K562 (cell line): ENCODE measurements around the gene TULP1. TPM values are rescaled to one million over a fixed set of nuclear protein-coding genes. Genes with fewer than 3 reads are reported as not detected.

Experiments used
- ATAC-seq: fragments of 200-7000 bp; cut with Tn5 transposase; 3 replicates; pipeline ENCODE4 v1.9.1; 2020; ENCODE audit warnings: moderate library complexity
- BruUV-seq: library from RNA; stranded (reverse); fragments of 400-500 nt; replicated peaks from 2 replicates; lab custom pipeline; 2021; lab: Mats Ljungman, UMichigan
- CTCF ChIA-PET: fragments of 300-600 bp; formaldehyde crosslinking; extraction: SDS; loops from one replicate; lab custom pipeline; 2021; ENCODE audit warnings: low intra/inter-chr PET ratio; lab: Yijun Ruan, JAX
- POLR2A ChIA-PET: fragments of 300-600, 350-650 bp; sonication (Branson Sonifier 250); formaldehyde crosslinking; extraction: SDS; loops from one replicate; lab custom pipeline; 2021; ENCODE audit warnings: antibody characterized with exemption, inconsistent platforms; lab: Yijun Ruan, JAX
- DNase-seq, 4 experiments: peaks; one replicate each; pipeline versions ENCODE4 v3.0.0 to v3.0.0-alpha.2; 2011 to 2018; ENCODE audit warnings: low spot score in 3 of 4, mixed read lengths in 3 of 4; ENCODE audit errors: extremely low read depth in 1 of 4
- FAIRE-seq: peaks from 2 replicates; lab custom pipeline; 2011; peaks lifted over from hg19 to GRCh38; lab: Jason Lieb, UNC
- H2AFZ ChIP-seq: 2 replicates; pipeline ENCODE4 v1.6.0; 2011; ENCODE audit warnings: low read depth, low read length, control low read depth, inconsistent platforms
- H3K27ac ChIP-seq: fragments of 200-600 bp; 3 replicates; pipeline ENCODE4 v1.8.0; 2011; ENCODE audit warnings: low read depth, mild to moderate bottlenecking, control low read depth, inconsistent platforms, low read length, moderate library complexity, mixed read lengths; ENCODE audit errors: extremely low read depth
- H3K27me3 ChIP-seq, 2 experiments: fragments of 300-600 bp in 1 of 2; 2 replicates in 1 of 2; 3 replicates in 1 of 2; pipeline versions ENCODE4 v1.6.0 to v1.8.0; 2011; ENCODE audit warnings: inconsistent platforms in 2 of 2, low read length in 2 of 2, mild to moderate bottlenecking in 1 of 2, mixed read lengths in 1 of 2, moderate library complexity in 1 of 2; ENCODE audit not compliant: control insufficient read depth in 2 of 2, insufficient read depth in 2 of 2
- H3K36me3 ChIP-seq: fragments of 300-600 bp; 3 replicates; pipeline ENCODE4 v1.8.0; 2011; ENCODE audit warnings: mild to moderate bottlenecking, low read length, inconsistent platforms; ENCODE audit not compliant: control insufficient read depth, insufficient read depth
- H3K4me1 ChIP-seq, 2 experiments: fragments of 200-600 bp in 1 of 2; replicated peaks in 1 of 2; 2 replicates in 1 of 2; 3 replicates in 1 of 2; pipeline versions ENCODE4 v1.5.1 to v1.8.0; 2011; ENCODE audit warnings: inconsistent platforms in 2 of 2, low read length in 2 of 2, mild to moderate bottlenecking in 1 of 2, mixed read lengths in 1 of 2, moderate library complexity in 1 of 2; ENCODE audit not compliant: control insufficient read depth in 2 of 2, insufficient read depth in 2 of 2
- H3K4me2 ChIP-seq: 2 replicates; pipeline ENCODE4 v1.6.1; 2011; ENCODE audit warnings: low read length, control low read depth, inconsistent platforms, mixed read lengths; ENCODE audit not compliant: insufficient read depth
- H3K4me3 ChIP-seq: fragments of 200-600 bp; sonication (generic), shearing (Covaris generic); 2 replicates; pipeline ENCODE4 v1.5.1; 2016; ENCODE audit warnings: control low read depth, inconsistent platforms
- H3K79me2 ChIP-seq: fragments of 200-600 bp; 3 replicates; pipeline ENCODE4 v1.8.0; 2011; ENCODE audit warnings: low read length, inconsistent platforms; ENCODE audit not compliant: control insufficient read depth, insufficient read depth
- H3K9ac ChIP-seq, 2 experiments: 2 replicates each; pipeline versions ENCODE4 v1.6.0 to v1.6.1; 2011; ENCODE audit warnings: low read depth in 2 of 2, low read length in 2 of 2, control low read depth in 1 of 2, inconsistent platforms in 1 of 2, mild to moderate bottlenecking in 1 of 2, mixed read lengths in 1 of 2; ENCODE audit not compliant: insufficient read depth in 1 of 2
- H3K9me1 ChIP-seq: one replicate; pipeline ENCODE4 v1.6.0; 2011; ENCODE audit warnings: inconsistent platforms, mild to moderate bottlenecking, low read length, moderate library complexity; ENCODE audit not compliant: control insufficient read depth, insufficient read depth
- H3K9me3 ChIP-seq: replicated peaks from 2 replicates; pipeline ENCODE4 v1.5.1; 2011; ENCODE audit warnings: low read depth, low read length, inconsistent platforms; ENCODE audit not compliant: control insufficient read depth, insufficient read depth
- H4K20me1 ChIP-seq: replicated peaks from 2 replicates; pipeline ENCODE4 v1.6.1; 2011; ENCODE audit warnings: low read length, inconsistent platforms, mixed read lengths; ENCODE audit not compliant: control insufficient read depth, insufficient read depth
- MCM3 ChIP-seq: fragments of 450-650 bp; IDR thresholded peaks from 2 replicates; pipeline ENCODE4 v1.6.1; 2016
- SIN3B ChIP-seq: fragments of 450-650 bp; IDR thresholded peaks from 2 replicates; pipeline ENCODE4 v1.6.1; 2017; ENCODE audit warnings: low read depth, mild to moderate bottlenecking, moderate library complexity
- ZNF589 ChIP-seq: fragments of 200-800 bp; sonication (Bioruptor generic); IDR thresholded peaks from 2 replicates; pipeline ENCODE4 v1.6.1; 2016; ENCODE audit warnings: low read depth, missing genetic modification characterization, missing compliant biosample characterization
- WGBS: fragments of 100-300 bp; shearing (Covaris generic); methylation state at CpG from one replicate; pipeline ENCODE4 v1.1.6; 2016; ENCODE audit warnings: low coverage, mixed read lengths; ENCODE audit not compliant: insufficient coverage; ENCODE audit errors: missing lambda C conversion rate; 5-methylcytosine and 5-hydroxymethylcytosine counted together
- in situ Hi-C: fragments of 300-500 bp; cut with MboI; formaldehyde crosslinking; loops from 4 replicates; pipeline ENCODE4 v1.15.0; 2018; ENCODE audit warnings: inconsistent platforms, mixed read lengths
- intact Hi-C: fragments of 100-400 bp; cut with micrococcal nuclease; formaldehyde crosslinking; loops from 2 replicates; pipeline ENCODE4 v1.14.2; 2022
- polyA plus RNA-seq, 8 experiments: library from polyadenylated mRNA; depleted of rRNA in 4 of 8; stranded (reverse) in 5 of 8; unstranded in 3 of 8; fragments of >200 nt; fragmentation: Nextera tagmentation in 2 of 8; fragmentation: Illumina TruSeq in 1 of 8; extraction: Ambion mirVana in 2 of 8; extraction: Trizol in 1 of 8; gene quantifications; 2 replicates each; pipeline versions ENCODE4 v1.2.1 to v1.2.3, GENCODE V29; 2011 to 2014; ENCODE audit warnings: inconsistent platforms in 1 of 8, missing spikeins in 1 of 8
- total RNA-seq, 7 experiments: library from RNA; depleted of rRNA in 6 of 7; stranded (reverse); fragments of >200 nt in 6 of 7; fragmentation: Illumina TruSeq in 2 of 7; extraction: Trizol in 2 of 7; gene quantifications; 2 replicates each; pipeline versions ENCODE4 v1.2.1 to v1.2.3, GENCODE V29; 2011 to 2021; ENCODE audit warnings: low replicate concordance in 1 of 7
- TF ChIP-seq, protein P1 (sequence below), 2 experiments: IDR thresholded peaks; 2 replicates each; pipeline ENCODE4 v1.6.1; 2012; ENCODE audit warnings: improper control_type of control experiment in 2 of 2, low read depth in 2 of 2, low read length in 2 of 2, borderline replicate concordance in 1 of 2
- TF ChIP-seq, protein P2 (sequence below): fragments of 450-650 bp; IDR thresholded peaks from 2 replicates; pipeline ENCODE4 v1.6.1; 2016; ENCODE audit warnings: low read depth, mild to moderate bottlenecking, moderate library complexity
- TF ChIP-seq, protein P3 (sequence below): sonication (generic); formaldehyde crosslinking; IDR thresholded peaks from 2 replicates; pipeline ENCODE4 v1.8.0; 2022; ENCODE audit warnings: missing genetic modification reagents, mild to moderate bottlenecking, moderate library complexity, borderline replicate concordance

The TULP1 gene
- total and polyA plus RNA-seq, 9 of the 15 experiments (the other 6 are each of a cell fraction or from before 2014, with no cell fraction given), result 0.06 to 0.17 (median 0.09) TPM; not detected in 6

DNA sequence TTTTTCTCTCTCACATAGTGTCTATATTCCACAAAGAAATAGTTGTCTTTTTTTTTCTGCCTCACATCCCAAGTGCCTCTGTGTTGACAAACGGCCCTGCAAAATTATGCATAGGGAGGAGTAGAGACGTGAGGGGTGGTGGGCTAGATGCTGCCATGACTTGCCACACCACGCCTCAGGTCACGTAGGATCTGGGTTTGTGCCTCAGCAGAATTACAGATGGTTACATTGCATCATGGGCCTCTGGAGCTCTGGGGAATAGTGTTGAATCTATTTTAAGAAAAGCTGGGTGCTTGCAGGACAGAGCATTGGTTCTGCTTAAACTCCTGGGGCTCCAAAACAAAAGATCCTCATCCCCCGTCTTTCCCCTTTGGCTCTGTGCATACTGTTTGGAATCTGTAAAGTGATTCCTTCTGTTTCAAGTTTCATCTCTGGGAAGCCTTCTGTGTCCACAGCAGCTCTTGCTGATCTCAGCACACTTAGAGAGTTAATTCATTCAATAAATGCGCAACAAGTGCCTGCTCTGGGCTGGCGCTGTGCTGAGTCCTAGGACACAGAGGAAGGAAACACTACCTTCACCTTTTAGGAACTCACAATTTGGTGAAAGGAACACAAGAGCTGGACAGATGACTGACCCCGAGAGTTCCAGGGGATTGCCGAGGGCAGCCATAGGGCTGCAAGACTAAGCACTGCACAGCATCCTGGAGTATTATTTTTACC lies 58.1 kb downstream of the TULP1 start:
- peaks cover 26% of the 10 kb centered on the region for H3K79me2 ChIP-seq
- 88% methylated on average over 9 of the region's 9 CpGs for WGBS
- no peaks in the 10 kb centered on the region for H3K9me3 ChIP-seq
- H3K9me1 ChIP-seq, result no peaks in the 10 kb centered on the region
- no peak overlapping the region for H3K4me2 ChIP-seq
- H3K36me3 ChIP-seq, result peaks cover 48% of the 10 kb centered on the region
- no peaks in the 10 kb centered on the region; the same call in 1 of the 2 replicates for H4K20me1 ChIP-seq
- H3K4me3 ChIP-seq, result no peak overlapping the region
- ATAC-seq (no peak), FAIRE-seq (no peak), DNase-seq (no peak)
- no peak overlapping the region for H3K27ac ChIP-seq
- peak overlapping the region in 1 of 2 experiments; percentile 32; a peak in 1 of 4 replicates for H3K9ac ChIP-seq
- POLR2A ChIA-PET, result interaction anchor here (0.6 to 4.1 kb wide), 4 partner anchors 12 to 33 kb away, joined by 3 to 31 read pairs (median 3); partner anchors contain the start of gene RPL10A
- H3K4me1 ChIP-seq, result peaks cover 18 to 27% of the 10 kb centered on the region in 2 experiments
- H2AFZ ChIP-seq, result no peak overlapping the region
- CTCF ChIA-PET, result no interaction called here
- BruUV-seq, result no TSS peak
- in situ Hi-C loops, result loop anchor here (10.0 kb wide), 1 partner anchor 150 kb away; no protein-coding TSS in a partner anchor
- no peaks in the 10 kb centered on the region for H3K27me3 ChIP-seq
- intact Hi-C loops, result no loop called here
- TF ChIP-seq, protein P1, sequence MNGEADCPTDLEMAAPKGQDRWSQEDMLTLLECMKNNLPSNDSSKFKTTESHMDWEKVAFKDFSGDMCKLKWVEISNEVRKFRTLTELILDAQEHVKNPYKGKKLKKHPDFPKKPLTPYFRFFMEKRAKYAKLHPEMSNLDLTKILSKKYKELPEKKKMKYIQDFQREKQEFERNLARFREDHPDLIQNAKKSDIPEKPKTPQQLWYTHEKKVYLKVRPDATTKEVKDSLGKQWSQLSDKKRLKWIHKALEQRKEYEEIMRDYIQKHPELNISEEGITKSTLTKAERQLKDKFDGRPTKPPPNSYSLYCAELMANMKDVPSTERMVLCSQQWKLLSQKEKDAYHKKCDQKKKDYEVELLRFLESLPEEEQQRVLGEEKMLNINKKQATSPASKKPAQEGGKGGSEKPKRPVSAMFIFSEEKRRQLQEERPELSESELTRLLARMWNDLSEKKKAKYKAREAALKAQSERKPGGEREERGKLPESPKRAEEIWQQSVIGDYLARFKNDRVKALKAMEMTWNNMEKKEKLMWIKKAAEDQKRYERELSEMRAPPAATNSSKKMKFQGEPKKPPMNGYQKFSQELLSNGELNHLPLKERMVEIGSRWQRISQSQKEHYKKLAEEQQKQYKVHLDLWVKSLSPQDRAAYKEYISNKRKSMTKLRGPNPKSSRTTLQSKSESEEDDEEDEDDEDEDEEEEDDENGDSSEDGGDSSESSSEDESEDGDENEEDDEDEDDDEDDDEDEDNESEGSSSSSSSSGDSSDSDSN (IDR thresholded peaks at IDR 0.05; ENCODE audit: borderline replicate concordance in 1 of 2, low read depth in 2 of 2, low read length in 2 of 2), result no peak
- TF ChIP-seq, protein P2, sequence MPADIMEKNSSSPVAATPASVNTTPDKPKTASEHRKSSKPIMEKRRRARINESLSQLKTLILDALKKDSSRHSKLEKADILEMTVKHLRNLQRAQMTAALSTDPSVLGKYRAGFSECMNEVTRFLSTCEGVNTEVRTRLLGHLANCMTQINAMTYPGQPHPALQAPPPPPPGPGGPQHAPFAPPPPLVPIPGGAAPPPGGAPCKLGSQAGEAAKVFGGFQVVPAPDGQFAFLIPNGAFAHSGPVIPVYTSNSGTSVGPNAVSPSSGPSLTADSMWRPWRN, result no peak
- TF ChIP-seq SIN3B, result no peak
- TF ChIP-seq, protein P3, sequence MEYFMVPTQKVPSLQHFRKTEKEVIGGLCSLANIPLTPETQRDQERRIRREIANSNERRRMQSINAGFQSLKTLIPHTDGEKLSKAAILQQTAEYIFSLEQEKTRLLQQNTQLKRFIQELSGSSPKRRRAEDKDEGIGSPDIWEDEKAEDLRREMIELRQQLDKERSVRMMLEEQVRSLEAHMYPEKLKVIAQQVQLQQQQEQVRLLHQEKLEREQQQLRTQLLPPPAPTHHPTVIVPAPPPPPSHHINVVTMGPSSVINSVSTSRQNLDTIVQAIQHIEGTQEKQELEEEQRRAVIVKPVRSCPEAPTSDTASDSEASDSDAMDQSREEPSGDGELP (CRISPR knock-in tag), result no peak
- TF ChIP-seq MCM3, result no peak
- no peak for TF ChIP-seq ZNF589 (CRISPR knock-in tag)
- TF ChIP-seq, all 486 proteins: peak for 0
